T-cell (primary cell): Measurements from ENCODE around the gene LAMA5. TPM values are rescaled to one million over a fixed set of nuclear protein-coding genes. Genes with fewer than 3 reads are reported as not detected.

ENCODE experiments used
- ATAC-seq, 4 experiments: fragments of 200-7000 bp in 3 of 4; fragments of 150-1000 bp in 1 of 4; cut with Tn5 transposase; replicated peaks in 1 of 4; 1 replicate in 3 of 4; 2 replicates in 1 of 4; pipeline ENCODE4 v1.10.0; 2021; ENCODE audit warnings: moderate library complexity in 3 of 4, mild to moderate bottlenecking in 2 of 4, moderate number of reproducible peaks in 1 of 4
- CTCF ChIA-PET, 2 donors: fragments of 300-600 bp; sonication (Branson Sonifier 250); formaldehyde crosslinking; loops; one replicate each; lab custom pipeline; 2022; ENCODE audit warnings: antibody characterized with exemption in 2 of 2; lab: Charles Lee
- POLR2A ChIA-PET, 2 donors: fragments of 300-600 bp; sonication (Branson Sonifier 250); formaldehyde crosslinking; loops; one replicate each; lab custom pipeline; 2022; ENCODE audit warnings: antibody characterized with exemption in 2 of 2; lab: Charles Lee
- DNase-seq, 35 experiments: peaks; one replicate each; pipeline versions ENCODE4 v3.0.0 to v3.0.0-alpha.2; 2013 to 2023
- H3K27ac ChIP-seq: one replicate; pipeline ENCODE4 v1.5.1; 2013; ENCODE audit warnings: low read length
- H3K27me3 ChIP-seq, 2 experiments: replicated peaks in 1 of 2; 1 replicate in 1 of 2; 2 replicates in 1 of 2; pipeline versions ENCODE4 v1.6.1 to v1.7.0; 2013; ENCODE audit warnings: low read length in 1 of 2, mixed read lengths in 1 of 2; ENCODE audit not compliant: control insufficient read depth in 2 of 2, insufficient read depth in 2 of 2; ENCODE audit errors: extremely low read depth in 1 of 2
- H3K36me3 ChIP-seq, 2 donors: 1 replicate in 1 of 2; 2 replicates in 1 of 2; pipeline versions ENCODE4 v1.6.1 to v1.7.0; 2013; ENCODE audit warnings: low read length in 1 of 2; ENCODE audit not compliant: control insufficient read depth in 2 of 2, insufficient read depth in 1 of 2; ENCODE audit errors: extremely low read depth in 1 of 2
- H3K4me1 ChIP-seq, 2 experiments: 1 replicate in 1 of 2; 2 replicates in 1 of 2; pipeline versions ENCODE4 v1.6.1 to v1.7.0; 2013; ENCODE audit warnings: low read length in 2 of 2, mixed read lengths in 1 of 2; ENCODE audit not compliant: insufficient read depth in 2 of 2, control insufficient read depth in 1 of 2; ENCODE audit errors: extremely low read depth in 1 of 2
- H3K4me3 ChIP-seq, 2 donors: 1 replicate in 1 of 2; 2 replicates in 1 of 2; pipeline versions ENCODE4 v1.5.1 to v1.7.0; 2013; ENCODE audit warnings: mild to moderate bottlenecking in 2 of 2, low read length in 1 of 2, moderate library complexity in 1 of 2; ENCODE audit not compliant: control insufficient read depth in 1 of 2; ENCODE audit errors: extremely low read depth in 1 of 2
- H3K9me3 ChIP-seq: 2 replicates; pipeline ENCODE4 v1.7.0; 2013
- H3K27ac Mint-ChIP-seq, 2 donors: one replicate each; pipeline ENCODE4 v1.8.0; 2020 to 2021; ENCODE audit warnings: mild to moderate bottlenecking in 2 of 2, mixed read lengths in 2 of 2
- H3K27me3 Mint-ChIP-seq, 2 donors: one replicate each; pipeline ENCODE4 v1.8.0; 2021 to 2022; ENCODE audit warnings: mixed read lengths in 2 of 2
- H3K36me3 Mint-ChIP-seq: one replicate; pipeline ENCODE4 v1.8.0; 2021; ENCODE audit warnings: mixed read lengths
- H3K4me1 Mint-ChIP-seq, 3 donors: one replicate each; pipeline ENCODE4 v1.8.0; 2020 to 2022; ENCODE audit warnings: mixed read lengths in 3 of 3, mild to moderate bottlenecking in 1 of 3
- H3K4me3 Mint-ChIP-seq, 3 donors: one replicate each; pipeline ENCODE4 v1.8.0; 2020 to 2022; ENCODE audit warnings: mild to moderate bottlenecking in 3 of 3, mixed read lengths in 3 of 3, moderate library complexity in 3 of 3
- H3K9me3 Mint-ChIP-seq, 3 donors: one replicate each; pipeline ENCODE4 v1.8.0; 2020 to 2022; ENCODE audit warnings: mixed read lengths in 3 of 3
- WGBS: methylation state at CpG from one replicate; pipeline ENCODE4 v1.1.5; 2013; ENCODE audit warnings: missing lambda C conversion rate; ENCODE audit not compliant: insufficient coverage; 5-methylcytosine and 5-hydroxymethylcytosine counted together
- total RNA-seq, 35 experiments: library from RNA in 6 of 35; stranded (reverse) in 6 of 35; fragments of 120-200 nt in 1 of 35; gene quantifications; one replicate each; pipeline versions ENCODE4 v1.2.1 to v1.2.4 and lab custom pipeline; 2013 to 2026

LAMA5 gene
- total RNA-seq, 5 donors from 2014 or later (not counting 1 experiment from before 2014, with no cell fraction given): 0.48 to 4.3 (median 3.0) TPM

DNA sequence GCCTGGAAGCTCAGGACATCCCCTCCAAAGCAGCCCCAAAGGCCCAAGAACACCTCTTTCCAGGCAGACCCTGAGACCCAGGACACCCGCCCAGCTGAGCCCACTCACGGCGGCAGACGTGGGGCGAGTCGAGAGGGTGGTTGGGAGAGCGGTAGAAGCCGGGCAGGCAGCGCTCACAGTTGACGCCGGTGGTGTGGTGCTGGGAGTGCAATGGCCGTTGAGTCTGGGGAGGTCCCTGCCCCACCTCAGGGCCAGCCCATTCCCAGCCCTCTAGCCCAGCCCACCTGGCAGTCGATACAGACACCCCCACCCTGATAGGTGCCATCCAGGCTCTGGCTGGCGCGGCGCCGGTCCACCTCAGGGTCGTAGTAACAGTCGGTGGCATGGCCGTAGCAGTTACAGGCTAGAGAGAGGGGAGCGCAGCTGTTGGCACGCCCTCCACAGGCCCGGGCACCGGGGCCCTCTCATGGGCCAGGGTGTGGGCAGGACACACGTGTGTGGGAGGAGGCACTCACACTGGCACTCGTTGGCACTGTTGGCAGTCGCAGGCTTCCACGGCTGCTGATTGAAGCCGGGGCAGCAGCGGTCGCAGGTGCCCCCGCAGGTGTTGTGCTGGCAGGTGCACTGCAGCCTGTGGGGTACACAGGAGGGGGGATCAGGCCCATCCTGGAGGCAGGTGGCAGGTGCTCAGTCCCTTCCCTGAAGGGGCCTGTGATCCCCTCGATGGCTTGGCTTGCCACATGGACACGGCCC, 20.5 kb downstream of the LAMA5 start:
- no peak overlapping the region for H3K27ac ChIP-seq
- H3K36me3 ChIP-seq: no peaks in the 10 kb centered on the region
- CTCF ChIA-PET: no interaction called here
- no peak overlapping the region for H3K27ac Mint-ChIP-seq
- no peaks in the 10 kb centered on the region for H3K4me1 ChIP-seq
- H3K27me3 Mint-ChIP-seq: peaks cover 0 to under 1% of the 10 kb centered on the region in 2 donors
- H3K9me3 Mint-ChIP-seq: peaks cover 4 to 8% (median 5%) of the 10 kb centered on the region in 3 donors
- peaks cover 0 to 6% of the 10 kb centered on the region in 2 experiments for H3K27me3 ChIP-seq
- no peak overlapping the region for H3K4me3 Mint-ChIP-seq
- ATAC-seq (no peak), DNase-seq (no peak)
- no peaks in the 10 kb centered on the region for H3K9me3 ChIP-seq
- POLR2A ChIA-PET: no interaction called here
- no peaks in the 10 kb centered on the region for H3K36me3 Mint-ChIP-seq
- WGBS: 87% methylated on average over 24 of the region's 34 CpGs
- no peak overlapping the region for H3K4me3 ChIP-seq
- H3K4me1 Mint-ChIP-seq: no peaks in the 10 kb centered on the region

DNA sequence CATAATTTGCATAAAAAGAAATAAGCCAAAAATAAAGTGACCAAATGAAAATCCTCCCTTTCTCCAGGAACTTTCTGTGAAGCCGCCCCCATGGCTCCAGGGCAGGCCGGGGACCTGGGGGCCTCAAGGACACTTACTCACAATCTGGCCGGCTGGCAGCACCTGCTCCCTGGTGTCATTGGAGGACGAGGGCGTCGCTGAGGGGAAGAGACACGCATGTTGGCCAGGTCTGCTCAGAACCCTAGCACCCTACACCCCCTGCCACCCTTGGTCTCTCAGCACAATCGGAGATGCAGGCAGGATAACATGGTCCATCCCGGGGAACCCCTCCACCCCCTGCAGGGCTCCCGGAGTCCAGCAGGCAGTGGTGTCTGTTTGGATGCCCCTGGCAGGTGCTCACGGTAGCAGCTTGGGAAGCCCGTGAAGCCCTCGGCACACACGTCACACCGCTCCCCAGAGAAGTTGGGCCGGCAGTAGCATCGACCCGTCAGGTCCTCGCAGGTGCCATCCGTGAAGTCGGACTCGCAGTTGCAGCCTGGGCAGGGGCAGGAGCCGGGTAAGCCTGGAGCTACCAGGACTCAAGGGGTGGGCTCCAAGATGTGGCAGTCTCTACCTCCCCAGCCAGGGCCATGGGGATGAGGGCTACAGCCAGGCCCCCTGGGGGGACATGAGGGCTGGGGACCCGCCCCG, 21.3 kb downstream of the LAMA5 start:
- ChIA-PET POLR2A (no interaction called here), CTCF (no interaction called here)
- H3K9me3 ChIP-seq: no peaks in the 10 kb centered on the region
- Mint-ChIP-seq H3K4me1 (no peaks in the 10 kb centered on the region), H3K27ac (no peak overlapping the region), H3K27me3 (peaks cover 0 to 1% of the 10 kb centered on the region in 2 donors), H3K36me3 (no peaks in the 10 kb centered on the region), H3K4me3 (no peak overlapping the region), H3K9me3 (peaks cover 4 to 8% (median 5%) of the 10 kb centered on the region in 3 donors)
- H3K27ac ChIP-seq: no peak overlapping the region
- no peaks in the 10 kb centered on the region for H3K36me3 ChIP-seq
- H3K4me1 ChIP-seq: no peaks in the 10 kb centered on the region
- WGBS: 93% methylated on average over 16 of the region's 25 CpGs
- no peak overlapping the region for H3K4me3 ChIP-seq
- ATAC-seq: no peak
- H3K27me3 ChIP-seq: peaks cover 0 to 6% of the 10 kb centered on the region in 2 experiments
- no peak for DNase-seq

DNA sequence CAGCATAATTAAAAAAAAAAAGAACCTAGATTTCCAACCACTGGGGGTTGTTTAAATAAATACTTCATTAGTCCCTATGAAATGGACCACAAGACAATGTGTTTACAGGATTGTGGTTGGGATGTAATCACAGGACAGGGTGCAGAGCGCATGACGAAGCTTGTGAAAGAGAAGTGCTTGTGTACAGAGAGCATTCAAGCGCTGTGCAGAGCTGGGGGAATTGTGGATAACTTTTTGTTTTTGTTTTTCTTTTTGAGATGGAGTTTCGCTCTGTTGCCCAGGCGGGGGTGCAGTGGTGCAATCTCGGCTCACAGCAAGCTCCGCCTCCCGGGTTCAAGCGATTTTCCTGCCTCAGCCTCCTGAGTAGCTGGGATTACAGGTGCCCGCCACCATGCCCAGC, 22.3 kb downstream of the LAMA5 start:
- CTCF ChIA-PET: no interaction called here
- H3K9me3 Mint-ChIP-seq: peaks cover 4 to 8% (median 5%) of the 10 kb centered on the region in 3 donors
- no peak overlapping the region for H3K4me3 Mint-ChIP-seq
- H3K27me3 Mint-ChIP-seq: peaks cover 3 to 4% of the 10 kb centered on the region in 2 donors
- Histone ChIP-seq H3K9me3 (no peaks in the 10 kb centered on the region), H3K27me3 (peaks cover 0 to 6% of the 10 kb centered on the region in 2 experiments), H3K36me3 (no peaks in the 10 kb centered on the region), H3K4me3 (no peak overlapping the region), H3K4me1 (no peaks in the 10 kb centered on the region), H3K27ac (no peak overlapping the region)
- H3K36me3 Mint-ChIP-seq: no peaks in the 10 kb centered on the region
- WGBS: 92% methylated on average over 10 of the region's 10 CpGs
- ATAC-seq (no peak), DNase-seq (no peak)
- POLR2A ChIA-PET: no interaction called here
- no peak overlapping the region for H3K27ac Mint-ChIP-seq
- peaks cover 0 to under 1% (median 0%) of the 10 kb centered on the region in 3 donors for H3K4me1 Mint-ChIP-seq

DNA sequence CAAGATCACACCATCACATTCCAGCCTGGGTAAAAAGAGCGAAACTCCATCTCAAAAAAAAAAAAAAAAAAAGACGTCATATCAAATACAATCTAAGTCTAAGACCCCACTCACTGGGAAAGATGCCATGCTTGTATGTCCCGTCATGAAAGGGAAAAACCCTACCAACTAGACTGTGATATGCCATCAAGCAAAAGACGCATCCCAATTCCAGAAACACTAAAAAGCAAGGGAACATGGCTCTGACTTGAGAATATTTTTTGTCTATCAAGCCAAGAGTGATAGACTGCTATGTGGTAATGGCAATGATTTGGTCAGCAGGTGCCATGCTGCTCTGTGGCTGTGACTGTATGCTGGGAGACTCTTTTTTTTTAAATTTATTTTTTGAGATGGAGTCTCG, 23.0 kb downstream of the LAMA5 start:
- Mint-ChIP-seq H3K27ac (no peak overlapping the region), H3K27me3 (peaks cover 4 to 9% of the 10 kb centered on the region in 2 donors), H3K9me3 (peaks cover 4 to 5% (median 4%) of the 10 kb centered on the region in 3 donors), H3K4me3 (no peak overlapping the region), H3K36me3 (no peaks in the 10 kb centered on the region), H3K4me1 (peaks cover 0 to 5% (median 0%) of the 10 kb centered on the region in 3 donors)
- POLR2A ChIA-PET: no interaction called here
- Histone ChIP-seq H3K4me3 (no peak overlapping the region), H3K27ac (no peak overlapping the region), H3K9me3 (no peaks in the 10 kb centered on the region), H3K36me3 (no peaks in the 10 kb centered on the region), H3K4me1 (no peaks in the 10 kb centered on the region), H3K27me3 (peaks cover 0 to 6% of the 10 kb centered on the region in 2 experiments)
- 100% methylated on average over 1 of the region's 5 CpGs for WGBS
- CTCF ChIA-PET: no interaction called here
- DNase-seq: no peak
- no peak for ATAC-seq

DNA sequence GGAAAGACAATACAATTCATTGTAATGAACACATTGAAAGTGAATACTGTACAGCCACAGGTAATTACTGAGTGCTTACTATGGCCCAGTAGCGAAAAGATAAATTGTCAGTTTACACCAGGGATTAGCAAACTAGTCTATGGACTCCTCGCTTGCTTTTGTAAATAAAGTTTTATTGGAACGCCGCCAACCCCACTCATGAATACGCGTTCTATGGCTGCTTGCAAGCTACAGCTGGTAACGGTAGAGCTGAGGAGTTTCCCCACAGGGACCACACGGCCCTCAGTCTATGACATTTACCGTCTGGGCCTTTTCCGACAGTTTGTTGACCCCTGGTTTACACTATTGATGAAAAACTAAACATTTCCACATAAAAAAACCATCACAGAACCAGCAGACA, 24.2 kb downstream of the LAMA5 start:
- DNase-seq: no peak
- Mint-ChIP-seq H3K36me3 (no peaks in the 10 kb centered on the region), H3K9me3 (peaks cover 0 to under 1% (median 0%) of the 10 kb centered on the region in 3 donors), H3K27me3 (peaks cover 4 to 9% of the 10 kb centered on the region in 2 donors), H3K27ac (no peak overlapping the region), H3K4me3 (no peak overlapping the region), H3K4me1 (peaks cover 0 to 6% (median 0%) of the 10 kb centered on the region in 3 donors)
- Histone ChIP-seq H3K36me3 (no peaks in the 10 kb centered on the region), H3K27me3 (peaks cover 0 to 11% of the 10 kb centered on the region in 2 experiments), H3K27ac (no peak overlapping the region), H3K4me3 (no peak overlapping the region), H3K9me3 (no peaks in the 10 kb centered on the region), H3K4me1 (no peaks in the 10 kb centered on the region)
- POLR2A ChIA-PET: no interaction called here
- WGBS: 62% methylated on average over 2 of the region's 10 CpGs
- CTCF ChIA-PET: no interaction called here
- ATAC-seq: no peak

DNA sequence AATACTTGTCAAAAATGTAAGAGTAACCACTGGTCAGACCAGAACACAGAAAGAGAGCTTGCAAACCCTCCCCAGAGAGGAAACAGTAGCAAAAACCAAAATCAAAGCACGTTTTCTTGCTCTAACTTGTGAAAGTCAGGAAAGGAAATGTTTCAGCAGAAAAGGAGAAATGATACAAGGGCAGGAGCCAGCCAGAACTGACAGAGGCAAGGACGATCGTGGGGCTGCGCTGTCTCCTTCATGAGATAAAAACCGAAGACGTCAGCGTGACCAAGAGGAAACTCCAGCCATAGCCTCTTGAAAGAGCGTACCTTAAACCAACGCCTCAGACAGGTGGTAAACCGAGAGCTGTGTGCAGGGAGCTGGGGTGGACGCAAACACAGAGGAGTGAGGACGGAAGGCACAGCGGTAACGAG, 27.5 kb downstream of the LAMA5 start:
- no peaks in the 10 kb centered on the region for H3K9me3 Mint-ChIP-seq
- peaks cover 9 to 14% of the 10 kb centered on the region in 2 donors for H3K27me3 Mint-ChIP-seq
- peaks cover 0 to 15% (median 0%) of the 10 kb centered on the region in 3 donors for H3K4me1 Mint-ChIP-seq
- Histone ChIP-seq H3K4me3 (no peak overlapping the region), H3K36me3 (no peaks in the 10 kb centered on the region), H3K27ac (no peak overlapping the region), H3K4me1 (no peaks in the 10 kb centered on the region), H3K9me3 (no peaks in the 10 kb centered on the region), H3K27me3 (peaks cover 0 to 37% of the 10 kb centered on the region in 2 experiments)
- DNase-seq: peak in 1 of 35 experiments; percentile 15
- no peak overlapping the region for H3K27ac Mint-ChIP-seq
- POLR2A ChIA-PET: no interaction called here
- ATAC-seq: no peak
- CTCF ChIA-PET: no interaction called here
- WGBS: 49% methylated on average over 12 of the region's 14 CpGs
- H3K36me3 Mint-ChIP-seq: no peaks in the 10 kb centered on the region
- peak overlapping the region in 1 of 3 donors; percentile 18 for H3K4me3 Mint-ChIP-seq
